SK-N-SH (cell line): ENCODE data around the gene MGAT4B. TPM values are rescaled to one million over a fixed set of nuclear protein-coding genes. Genes with fewer than 3 reads are reported as not detected.

Experiments used
- CTCF ChIA-PET: fragments of 300-600, 350-600 bp; formaldehyde crosslinking; extraction: SDS; loops from one replicate; lab custom pipeline; 2021; lab: Yijun Ruan, JAX
- POLR2A ChIA-PET: fragments of 350-600 bp; sonication (Branson Sonifier 250); formaldehyde crosslinking; extraction: SDS; loops from one replicate; lab custom pipeline; 2020; ENCODE audit warnings: antibody characterized with exemption, inconsistent platforms; lab: Yijun Ruan, JAX
- DNase-seq: peaks from one replicate; pipeline ENCODE4 v3.0.0; 2012
- H2AFZ ChIP-seq: fragments of 200-600 bp; sonication (generic); 2 replicates; pipeline ENCODE4 v1.8.1; 2016; ENCODE audit warnings: antibody characterized with exemption, mild to moderate bottlenecking, low read depth
- H3F3A ChIP-seq: fragments of 200-600 bp; sonication (generic); replicated peaks from 2 replicates; pipeline ENCODE3; 2016; ENCODE audit warnings: antibody characterized with exemption, mild to moderate bottlenecking; ENCODE audit not compliant: insufficient read depth
- H3K27ac ChIP-seq, 2 experiments: fragments of 200-500 bp in 1 of 2; fragments of 200-600 bp in 1 of 2; sonication (Bioruptor generic) in 1 of 2; sonication (generic), shearing (Covaris generic) in 1 of 2; 2 replicates each; pipeline versions ENCODE4 v1.5.1 to v1.6.1; 2014 to 2016; ENCODE audit warnings: low read depth in 2 of 2, inconsistent platforms in 1 of 2, low read length in 1 of 2, mild to moderate bottlenecking in 1 of 2, mixed read lengths in 1 of 2
- H3K27me3 ChIP-seq: fragments of 200-600 bp; sonication (generic), shearing (Covaris generic); 2 replicates; pipeline ENCODE4 v1.6.1; 2016; ENCODE audit warnings: mixed run types; ENCODE audit not compliant: insufficient read depth
- H3K36me3 ChIP-seq, 2 experiments: fragments of 200-500 bp in 1 of 2; fragments of 200-600 bp in 1 of 2; sonication (Bioruptor generic) in 1 of 2; sonication (generic) in 1 of 2; replicated peaks in 1 of 2; 2 replicates each; pipeline versions ENCODE3 to v1.5.1; 2014 to 2016; ENCODE audit warnings: low read length in 1 of 2, mild to moderate bottlenecking in 1 of 2; ENCODE audit not compliant: insufficient read depth in 2 of 2, control insufficient read depth in 1 of 2
- H3K4me1 ChIP-seq, 2 experiments: fragments of 200-500 bp in 1 of 2; fragments of 200-600 bp in 1 of 2; sonication (Bioruptor generic) in 1 of 2; sonication (generic), shearing (Covaris generic) in 1 of 2; 2 replicates each; pipeline versions ENCODE4 v1.5.1 to v1.6.1; 2014 to 2016; ENCODE audit warnings: low read depth in 1 of 2, low read length in 1 of 2, mixed run types in 1 of 2; ENCODE audit not compliant: insufficient read depth in 2 of 2, control insufficient read depth in 1 of 2
- H3K4me2 ChIP-seq: fragments of 200-600 bp; sonication (generic), shearing (Covaris generic); 2 replicates; pipeline ENCODE4 v1.6.1; 2017; ENCODE audit warnings: mixed run types
- H3K4me3 ChIP-seq, 2 experiments: fragments of 200-500 bp in 1 of 2; fragments of 200-600 bp in 1 of 2; sonication (Bioruptor generic) in 1 of 2; sonication (generic), shearing (Covaris generic) in 1 of 2; 2 replicates each; pipeline versions ENCODE4 v1.5.1 to v1.8.1; 2014 to 2016; ENCODE audit warnings: low read depth in 2 of 2, inconsistent platforms in 1 of 2, low read length in 1 of 2, mild to moderate bottlenecking in 1 of 2, mixed read lengths in 1 of 2, moderate library complexity in 1 of 2
- H3K79me2 ChIP-seq: fragments of 200-600 bp; sonication (generic); 2 replicates; pipeline ENCODE4 v1.8.1; 2017; ENCODE audit warnings: mild to moderate bottlenecking; ENCODE audit not compliant: insufficient read depth
- H3K9ac ChIP-seq: fragments of 200-600 bp; sonication (generic); 2 replicates; pipeline ENCODE4 v1.6.1; 2017; ENCODE audit warnings: mixed run types
- H3K9me2 ChIP-seq: fragments of 200-600 bp; sonication (generic); 2 replicates; pipeline ENCODE4 v1.6.1; 2017; ENCODE audit warnings: mixed run types
- H3K9me3 ChIP-seq: fragments of 200-600 bp; sonication (generic); 2 replicates; pipeline ENCODE4 v1.6.1; 2017; ENCODE audit warnings: mixed run types, mild to moderate bottlenecking, moderate library complexity
- H4K20me1 ChIP-seq: fragments of 200-600 bp; sonication (generic); 2 replicates; pipeline ENCODE4 v1.6.1; 2017; ENCODE audit warnings: mild to moderate bottlenecking, mixed run types; ENCODE audit not compliant: insufficient read depth
- ELF1 ChIP-seq: IDR thresholded peaks from 2 replicates; pipeline ENCODE4 v1.4.0; 2012
- EP300 ChIP-seq, 2 experiments: IDR thresholded peaks; 2 replicates each; pipeline versions ENCODE4 v1.4.0 to v1.6.1; 2012; ENCODE audit warnings: borderline replicate concordance in 1 of 2, low read depth in 1 of 2, low read length in 1 of 2
- EZH2phosphoT487 ChIP-seq: fragments of 200-600 bp; sonication (generic); IDR thresholded peaks from 2 replicates; pipeline ENCODE4 v1.6.1; 2017; ENCODE audit warnings: low read depth, mixed run types, mild to moderate bottlenecking, antibody characterized with exemption, moderate library complexity, borderline replicate concordance
- FOSL2 ChIP-seq: IDR thresholded peaks from 2 replicates; pipeline ENCODE4 v1.4.0; 2012; ENCODE audit warnings: low read depth, mild to moderate bottlenecking, moderate library complexity, borderline replicate concordance
- GATA2 ChIP-seq: sonication (generic); formaldehyde crosslinking; IDR thresholded peaks from 2 replicates; pipeline ENCODE4 v1.5.0; 2020; ENCODE audit warnings: mild to moderate bottlenecking, missing genetic modification reagents
- JUND ChIP-seq: IDR thresholded peaks from 2 replicates; pipeline ENCODE4 v1.4.0; 2012
- MAX ChIP-seq: IDR thresholded peaks from 2 replicates; pipeline ENCODE4 v1.4.0; 2012; ENCODE audit warnings: low read depth
- MEF2A ChIP-seq: IDR thresholded peaks from 2 replicates; pipeline ENCODE4 v1.4.0; 2012; ENCODE audit warnings: low read depth, borderline replicate concordance
- NFIC ChIP-seq: IDR thresholded peaks from 2 replicates; pipeline ENCODE4 v1.4.0; 2012; ENCODE audit warnings: borderline replicate concordance
- NRF1 ChIP-seq: IDR thresholded peaks from 2 replicates; pipeline ENCODE4 v1.6.1; 2012; ENCODE audit warnings: low read depth, mild to moderate bottlenecking, low read length
- POLR2AphosphoS5 ChIP-seq: IDR thresholded peaks from 2 replicates; pipeline ENCODE4 v1.6.1; 2012; ENCODE audit warnings: low read depth, low read length
- RAD21 ChIP-seq: IDR thresholded peaks from 2 replicates; pipeline ENCODE4 v1.6.1; 2012; ENCODE audit warnings: mild to moderate bottlenecking, low read length
- RCOR1 ChIP-seq: fragments of 150-350 bp; IDR thresholded peaks from 2 replicates; pipeline ENCODE4 v1.6.1; 2017; ENCODE audit warnings: antibody characterized with exemption, low read length
- RXRA ChIP-seq: IDR thresholded peaks from 2 replicates; pipeline ENCODE4 v1.4.0; 2012; ENCODE audit warnings: low read depth, mild to moderate bottlenecking, borderline replicate concordance
- SIN3A ChIP-seq: IDR thresholded peaks from 2 replicates; pipeline ENCODE4 v1.6.1; 2012; ENCODE audit warnings: low read depth, mild to moderate bottlenecking, low read length, moderate library complexity, borderline replicate concordance
- TAF1 ChIP-seq: IDR thresholded peaks from 2 replicates; pipeline ENCODE4 v1.6.1; 2012; ENCODE audit warnings: low read depth, mild to moderate bottlenecking, low read length, moderate library complexity, borderline replicate concordance
- TEAD4 ChIP-seq: IDR thresholded peaks from 2 replicates; pipeline ENCODE4 v1.4.0; 2012; ENCODE audit warnings: mild to moderate bottlenecking, borderline replicate concordance; ENCODE audit not compliant: insufficient read depth
- USF2 ChIP-seq: fragments of 150-350 bp; IDR thresholded peaks from 2 replicates; pipeline ENCODE4 v1.6.1; 2017; ENCODE audit warnings: antibody characterized with exemption, low read length, low read depth, borderline replicate concordance
- WGBS: methylation state at CpG from one replicate; pipeline ENCODE4 v1.1.6; 2017; ENCODE audit warnings: low lambda C conversion rate; 5-methylcytosine and 5-hydroxymethylcytosine counted together
- polyA plus RNA-seq, 3 experiments: library from polyadenylated mRNA; depleted of rRNA; stranded (reverse); fragments of >200 nt; gene quantifications; 2 replicates each; pipeline ENCODE4 v1.2.3, GENCODE V29; 2012
- TF ChIP-seq, protein P1 (sequence below): fragments of 150-350 bp; IDR thresholded peaks from 2 replicates; pipeline ENCODE4 v1.6.1; 2016; ENCODE audit warnings: mild to moderate bottlenecking, low read depth, low read length
- TF ChIP-seq, protein P2 (sequence below): IDR thresholded peaks from 2 replicates; pipeline ENCODE4 v1.4.0; 2012; ENCODE audit warnings: low read depth, borderline replicate concordance

Gene MGAT4B
- polyA plus RNA-seq, 1 of the 3 experiments (the other 2 are of a cell fraction) = 190 TPM

- Histone ChIP-seq H4K20me1 (no peaks in the 10 kb centered on the region), H3K27me3 (no peaks in the 10 kb centered on the region), H3K4me1 (no peaks in the 10 kb centered on the region), H3K27ac (no peak overlapping the region), H3K9ac (no peak overlapping the region), H3K4me3 (no peak overlapping the region), H3F3A (no peaks in the 10 kb centered on the region), H3K36me3 (peaks cover 44 to 78% of the 10 kb centered on the region in 2 experiments), H2AFZ (no peak overlapping the region), H3K9me2 (no peaks in the 10 kb centered on the region), H3K9me3 (no peaks in the 10 kb centered on the region), H3K79me2 (peaks cover 27% of the 10 kb centered on the region), H3K4me2 (no peak overlapping the region)
- ChIA-PET POLR2A (no interaction called here), CTCF (interaction anchor here (3.4 kb wide), 1 partner anchor 11 kb away, joined by 20 read pairs; no protein-coding TSS in a partner anchor)
- WGBS = 98% methylated on average over 5 of the region's 12 CpGs
- no peak for DNase-seq
- TF ChIP-seq, protein P1, sequence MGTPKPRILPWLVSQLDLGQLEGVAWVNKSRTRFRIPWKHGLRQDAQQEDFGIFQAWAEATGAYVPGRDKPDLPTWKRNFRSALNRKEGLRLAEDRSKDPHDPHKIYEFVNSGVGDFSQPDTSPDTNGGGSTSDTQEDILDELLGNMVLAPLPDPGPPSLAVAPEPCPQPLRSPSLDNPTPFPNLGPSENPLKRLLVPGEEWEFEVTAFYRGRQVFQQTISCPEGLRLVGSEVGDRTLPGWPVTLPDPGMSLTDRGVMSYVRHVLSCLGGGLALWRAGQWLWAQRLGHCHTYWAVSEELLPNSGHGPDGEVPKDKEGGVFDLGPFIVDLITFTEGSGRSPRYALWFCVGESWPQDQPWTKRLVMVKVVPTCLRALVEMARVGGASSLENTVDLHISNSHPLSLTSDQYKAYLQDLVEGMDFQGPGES = no peak
- TF ChIP-seq RAD21 (no peak), POLR2AphosphoS5 (no peak), RCOR1 (no peak), TEAD4 (no peak), USF2 (no peak), RXRA (no peak), MEF2A (no peak), EP300 (IDR thresholded peaks at IDR 0.05; ENCODE audit: borderline replicate concordance in 1 of 2, low read depth in 1 of 2, low read length in 1 of 2) (no peak), MAX (no peak), EZH2phosphoT487 (no peak), JUND (no peak), SIN3A (no peak), GATA2 (CRISPR knock-in tag) (no peak), NFIC (no peak), ELF1 (no peak), NRF1 (no peak), FOSL2 (no peak), TAF1 (no peak)
- TF ChIP-seq, protein P2, sequence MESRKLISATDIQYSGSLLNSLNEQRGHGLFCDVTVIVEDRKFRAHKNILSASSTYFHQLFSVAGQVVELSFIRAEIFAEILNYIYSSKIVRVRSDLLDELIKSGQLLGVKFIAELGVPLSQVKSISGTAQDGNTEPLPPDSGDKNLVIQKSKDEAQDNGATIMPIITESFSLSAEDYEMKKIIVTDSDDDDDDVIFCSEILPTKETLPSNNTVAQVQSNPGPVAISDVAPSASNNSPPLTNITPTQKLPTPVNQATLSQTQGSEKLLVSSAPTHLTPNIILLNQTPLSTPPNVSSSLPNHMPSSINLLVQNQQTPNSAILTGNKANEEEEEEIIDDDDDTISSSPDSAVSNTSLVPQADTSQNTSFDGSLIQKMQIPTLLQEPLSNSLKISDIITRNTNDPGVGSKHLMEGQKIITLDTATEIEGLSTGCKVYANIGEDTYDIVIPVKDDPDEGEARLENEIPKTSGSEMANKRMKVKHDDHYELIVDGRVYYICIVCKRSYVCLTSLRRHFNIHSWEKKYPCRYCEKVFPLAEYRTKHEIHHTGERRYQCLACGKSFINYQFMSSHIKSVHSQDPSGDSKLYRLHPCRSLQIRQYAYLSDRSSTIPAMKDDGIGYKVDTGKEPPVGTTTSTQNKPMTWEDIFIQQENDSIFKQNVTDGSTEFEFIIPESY = no peak
Observed at GRCh38 chr5:179774442-179774841, 32.2 kb downstream of the MGAT4B start.
